Measurements from ENCODE around the gene DDX23. TPM values are rescaled to one million over a fixed set of nuclear protein-coding genes. Genes with fewer than 3 reads are reported as not detected.

DDX23 gene
- total RNA-seq, 1 donor from 2014 or later = 87.7 TPM

DNA sequence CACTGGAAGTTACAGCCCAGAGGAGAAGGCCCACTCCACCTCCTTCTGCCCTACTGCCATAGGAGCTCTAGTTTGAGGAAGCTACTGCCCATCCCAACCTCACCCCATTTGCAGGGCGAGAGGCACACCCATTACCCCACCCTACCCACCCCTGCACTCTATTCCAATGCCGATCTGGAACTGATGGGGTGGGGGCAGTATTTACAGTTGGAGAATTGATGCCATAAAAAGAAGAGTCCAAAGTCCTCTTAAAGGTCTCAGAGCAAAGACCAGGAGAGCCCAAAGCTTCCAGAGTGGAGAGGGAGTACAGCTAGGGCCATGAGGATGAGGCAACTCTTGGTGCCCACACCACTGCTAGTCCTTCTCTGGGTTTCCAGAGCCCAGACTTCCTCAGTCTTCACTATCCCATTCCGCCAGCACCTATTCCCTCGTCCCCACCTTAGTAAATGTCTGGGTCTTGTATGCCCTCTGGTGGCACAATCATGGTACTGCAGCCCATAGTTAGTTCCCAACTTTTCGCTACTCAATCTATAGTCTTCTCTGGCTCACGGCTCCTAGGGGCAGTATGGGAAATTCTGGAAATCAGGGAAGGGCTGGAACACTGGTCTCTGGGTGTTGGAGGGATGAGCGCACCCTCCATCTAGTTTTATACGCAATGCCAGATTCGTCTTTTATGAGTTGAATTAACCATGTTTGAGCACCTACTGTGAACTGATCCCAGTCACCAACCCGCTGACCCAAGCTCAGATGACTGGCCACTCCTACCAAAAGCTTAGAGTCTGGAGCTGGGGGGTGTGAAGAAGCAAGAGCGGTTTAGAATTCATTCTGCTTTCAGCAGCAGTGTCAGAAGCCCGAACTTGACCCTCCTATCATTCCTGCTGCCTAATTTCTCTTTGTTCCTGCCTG lies 56.2 kb downstream of the DDX23 start:
- peak; percentile 90 for DNase-seq

- DNase-seq = peak; percentile 45
Measured at GRCh38 chr12:48794870-48795269, 57.1 kb downstream of the DDX23 start.

GRCh38 chr12:48793696-48794095 lies 58.3 kb downstream of the DDX23 start:
- no peak for DNase-seq

DNA sequence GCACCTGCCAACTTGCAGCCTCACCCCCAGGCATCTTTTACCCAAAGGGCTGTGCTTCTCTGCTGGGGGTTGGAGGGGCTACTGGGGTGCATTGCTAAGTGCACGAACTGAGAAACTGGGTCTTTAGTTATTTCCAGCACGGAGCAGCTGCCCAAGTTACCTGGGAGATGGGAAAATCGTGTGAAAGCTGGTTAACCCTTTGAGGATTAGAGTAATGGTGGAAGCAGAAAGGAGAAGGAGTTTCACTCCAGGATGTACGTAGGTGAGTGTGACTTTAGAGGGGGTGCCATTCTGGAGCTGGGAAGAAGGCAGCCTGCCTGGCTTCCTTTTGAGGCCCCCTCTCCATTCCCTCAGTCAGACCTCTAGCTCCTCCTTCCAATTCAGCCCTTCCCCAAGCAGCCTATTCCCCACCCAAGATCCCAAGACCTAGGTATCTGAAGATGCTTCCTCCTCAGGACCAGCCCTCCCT lies 62.1 kb downstream of the DDX23 start:
- no peak for DNase-seq

GRCh38 chr12:48788854-48789775 lies 62.8 kb downstream of the DDX23 start, which contains the start of gene ADCY6:
TSS of gene ADCY6 (minus strand) at chr12:48789089. CDS start at chr12:48783434, 5,655 bp downstream.
- peak; percentile 90 for DNase-seq

- no peak for DNase-seq
Measured at GRCh38 chr12:48788524-48788853, 63.5 kb downstream of the DDX23 start.

DNA sequence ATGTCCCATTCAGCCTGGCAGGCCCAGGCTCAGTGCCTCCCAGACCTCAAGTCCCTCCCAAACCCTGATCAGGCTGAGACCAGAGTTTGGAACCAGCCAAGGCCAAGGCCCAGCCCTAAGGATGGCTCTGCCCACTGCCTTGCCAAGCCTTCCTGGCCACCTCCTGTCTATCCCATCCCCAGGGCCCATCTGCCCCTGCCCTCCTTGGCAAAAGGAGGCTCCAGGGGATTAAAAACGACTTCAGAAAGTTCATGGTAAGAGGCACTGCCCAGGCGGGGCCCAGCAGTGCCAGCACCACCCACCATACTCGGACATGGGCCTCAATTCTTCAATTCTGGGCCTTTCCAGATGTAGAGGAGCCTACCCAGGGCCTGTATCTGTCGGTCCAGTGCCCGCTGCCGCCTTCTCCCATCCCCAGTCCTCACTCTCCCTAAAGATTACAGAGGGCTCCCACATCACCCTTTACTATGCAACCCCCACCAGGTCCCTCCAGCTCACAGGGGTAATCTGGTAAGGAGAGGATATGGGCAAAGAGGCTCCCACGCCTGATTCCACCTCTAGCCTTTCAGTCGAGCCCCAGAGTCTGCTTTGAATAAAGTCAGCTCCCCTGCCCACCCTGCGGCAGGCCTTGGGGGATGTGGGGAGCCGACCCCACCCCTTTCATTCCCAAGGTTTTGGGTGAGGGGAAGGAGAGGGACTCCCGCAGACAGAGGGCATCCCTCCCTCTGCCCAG lies 64.0 kb downstream of the DDX23 start:
- DNase-seq = no peak

GRCh38 chr12:48786591-48787544 lies 65.1 kb downstream of the DDX23 start:
- peak; percentile 16 for DNase-seq

DNA sequence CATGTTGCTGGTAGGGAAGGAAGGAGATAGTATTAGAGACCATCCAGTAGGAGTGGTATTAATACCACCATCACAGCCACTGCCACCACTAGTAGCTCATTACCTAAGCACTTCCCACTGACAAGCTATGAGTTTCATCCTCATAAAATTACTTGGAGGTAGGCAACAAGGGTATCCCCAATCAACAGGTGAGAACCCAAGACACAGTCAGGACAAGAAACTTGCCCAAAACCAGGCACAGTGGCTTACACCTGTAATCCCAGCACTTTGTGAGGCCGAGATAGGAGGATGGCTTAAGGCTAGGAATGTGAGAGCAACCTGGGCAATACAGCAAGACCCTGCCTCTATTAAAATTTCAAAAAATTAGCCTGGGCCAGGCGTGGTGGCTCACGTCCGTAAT lies 68.5 kb downstream of the DDX23 start:
- no peak for DNase-seq

DNA sequence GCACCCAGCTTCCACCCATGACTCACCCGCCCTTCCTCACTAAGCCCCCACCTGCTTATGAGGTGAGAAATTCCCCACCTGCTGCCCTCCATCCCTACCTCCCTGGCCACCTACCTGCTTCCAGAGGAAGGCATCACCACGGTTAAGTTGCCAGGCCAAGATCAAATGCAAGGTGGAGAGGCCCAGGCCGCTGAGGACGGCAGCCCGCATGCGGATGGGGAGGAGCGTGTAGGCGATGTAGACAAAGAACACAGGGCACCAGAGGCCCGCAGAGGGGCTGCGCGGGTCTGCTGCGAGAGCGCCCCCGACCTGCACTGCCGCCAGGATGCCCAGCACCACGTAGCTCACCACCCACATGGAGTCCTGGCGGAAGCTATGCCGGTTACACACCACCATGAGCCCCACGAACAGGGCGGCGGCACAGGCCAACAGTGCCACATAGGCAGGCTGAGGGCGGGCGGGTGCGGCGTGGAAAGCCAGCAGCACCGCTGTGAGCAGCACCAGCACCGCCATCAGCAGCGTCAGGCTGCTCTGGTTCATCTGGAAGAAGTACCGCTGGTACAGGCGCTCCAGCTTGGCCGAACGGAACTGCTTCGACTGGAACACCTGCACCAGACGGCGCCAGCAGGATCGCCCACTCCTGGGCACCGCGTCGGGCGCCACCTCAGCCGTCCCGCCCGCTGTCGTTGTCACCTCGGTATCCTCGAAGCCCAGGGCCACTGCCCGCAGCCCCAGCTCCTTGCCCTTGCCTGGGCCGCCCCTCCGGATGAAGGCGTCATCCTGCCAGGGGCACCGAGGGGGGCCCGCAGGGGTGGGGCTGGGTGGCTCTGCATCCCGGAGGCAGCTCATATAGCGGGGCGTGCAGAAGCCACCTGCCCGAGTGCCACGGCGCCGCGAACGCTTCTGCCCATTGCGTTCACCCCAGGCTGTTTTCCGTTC lies 69.2 kb downstream of the DDX23 start:
- no peak for DNase-seq

DNA sequence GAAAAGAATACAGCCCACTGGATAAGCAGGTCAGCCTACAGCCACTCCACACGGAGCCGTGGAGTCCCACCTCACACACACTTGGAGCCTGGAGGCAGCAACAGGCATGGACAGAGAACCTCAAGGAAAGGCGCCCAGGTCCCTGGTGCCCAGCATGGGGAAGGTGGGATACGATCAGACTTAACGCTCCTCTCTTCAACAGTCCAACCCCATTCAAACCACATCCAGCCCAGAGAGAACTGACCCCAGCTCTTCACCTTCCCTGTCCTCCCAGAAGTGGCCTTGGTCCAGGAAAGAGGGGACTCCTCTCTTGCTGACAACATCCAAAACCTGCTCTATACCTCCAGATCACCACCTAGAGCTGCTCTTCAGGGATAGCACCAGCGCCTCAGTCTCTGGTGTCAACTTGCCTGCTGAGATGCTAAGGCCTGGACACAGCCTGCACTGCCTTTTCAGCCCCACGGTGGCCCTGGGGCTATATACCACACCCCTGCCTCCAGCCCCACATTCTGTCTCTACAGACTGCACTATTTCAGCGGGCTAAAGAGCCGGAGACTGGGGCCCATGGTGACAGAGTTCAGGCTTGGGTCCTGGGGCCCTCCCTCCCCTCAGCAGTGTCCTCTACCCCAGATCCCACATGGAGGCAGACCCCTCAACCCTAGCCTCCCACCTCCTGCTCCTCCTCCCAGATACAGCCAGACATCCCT lies 70.1 kb downstream of the DDX23 start:
- no peak for DNase-seq

GRCh38 chr12:48780381-48781025 lies 71.5 kb downstream of the DDX23 start:
- no peak for DNase-seq

- peak; percentile 49 for DNase-seq
Measured at GRCh38 chr12:48779869-48780268, 72.1 kb downstream of the DDX23 start.

Small RNAs within 50 kb of the gene (small RNA-seq; reads per million reads assigned to genes)
- gene RF00019 (ENCODE audit: low replicate concordance) (not detected), gene RNU6-600P (ENCODE audit: low replicate concordance) (not detected)

Other genes starting within 250 kb of the DDX23 start
- gene KANSL2, start 169.9 kb downstream of the DDX23 start, total RNA-seq = 146 TPM
- 27.3 TPM for gene CCNT1, start 135.5 kb downstream of the DDX23 start, total RNA-seq
- gene ADCY6, start 63.1 kb downstream of the DDX23 start, total RNA-seq = 45.7 TPM
- gene CACNB3, start 33.7 kb downstream of the DDX23 start, total RNA-seq = 9.6 TPM
- 2.9 TPM for gene RND1, start 13.7 kb upstream of the DDX23 start, total RNA-seq
- 8.3 TPM for gene FKBP11, start 73.3 kb upstream of the DDX23 start, total RNA-seq
- 28.9 TPM for gene ARF3, start 105.3 kb upstream of the DDX23 start, total RNA-seq
- gene WNT10B, start 119.6 kb upstream of the DDX23 start, total RNA-seq = 0.21 TPM
- not detected for gene WNT1, start 126.2 kb upstream of the DDX23 start, total RNA-seq
- 2.4 TPM for gene DDN, start 147.2 kb upstream of the DDX23 start, total RNA-seq
- 31.8 TPM for gene PRKAG1, start 166.6 kb upstream of the DDX23 start, total RNA-seq
- 42.5 TPM for gene KMT2D, start 208.6 kb upstream of the DDX23 start, total RNA-seq
- gene RHEBL1, start 217.8 kb upstream of the DDX23 start, total RNA-seq = 0.31 TPM
- gene DHH, start 242.6 kb upstream of the DDX23 start, total RNA-seq = 9.0 TPM